Neural progenitor cell (in vitro differentiated cells): ENCODE results near the gene TMEM248. TPM values are rescaled to one million over a fixed set of nuclear protein-coding genes. Genes with fewer than 3 reads are reported as not detected.
"Not testable (repeated sequence)": the region's sequence is repeated elsewhere in the genome, so short reads cannot be mapped to it uniquely, and the experiment has no call there.

Experiments used
- DNase-seq: peaks from one replicate; pipeline ENCODE4 v3.0.0-alpha.2; 2016; ENCODE audit warnings: low spot score
- H2AFZ ChIP-seq: fragments of 200-600 bp; sonication (generic); replicated peaks from 2 replicates; pipeline ENCODE4 v1.6.1; 2016; ENCODE audit warnings: antibody characterized with exemption
- H3F3A ChIP-seq: fragments of 200-600 bp; sonication (generic); 2 replicates; pipeline ENCODE4 v1.6.1; 2016; ENCODE audit warnings: antibody characterized with exemption, low read depth
- H3K27ac ChIP-seq: fragments of 200-600 bp; sonication (generic); 2 replicates; pipeline ENCODE4 v1.5.1; 2016; ENCODE audit warnings: mild to moderate bottlenecking
- H3K27me3 ChIP-seq: fragments of 200-600 bp; sonication (generic); 2 replicates; pipeline ENCODE4 v1.6.1; 2016; ENCODE audit warnings: mild to moderate bottlenecking, moderate library complexity
- H3K36me3 ChIP-seq: fragments of 200-600 bp; sonication (generic); 2 replicates; pipeline ENCODE4 v1.5.1; 2016
- H3K4me1 ChIP-seq: fragments of 200-600 bp; sonication (generic); 2 replicates; pipeline ENCODE4 v1.6.1; 2016; ENCODE audit warnings: mixed run types
- H3K4me2 ChIP-seq: fragments of 200-600 bp; sonication (generic); 2 replicates; pipeline ENCODE4 v1.6.1; 2016
- H3K4me3 ChIP-seq: fragments of 200-600 bp; sonication (generic); 2 replicates; pipeline ENCODE4 v1.5.1; 2016
- H3K79me2 ChIP-seq: fragments of 200-600 bp; sonication (generic); 2 replicates; pipeline ENCODE4 v1.6.1; 2016; ENCODE audit warnings: low read depth
- H3K9ac ChIP-seq: fragments of 200-600 bp; sonication (generic); 2 replicates; pipeline ENCODE4 v1.6.1; 2016
- H3K9me3 ChIP-seq: fragments of 200-600 bp; sonication (generic); 2 replicates; pipeline ENCODE4 v1.5.1; 2016; ENCODE audit warnings: low read depth
- H4K20me1 ChIP-seq: fragments of 200-600 bp; sonication (generic); 2 replicates; pipeline ENCODE4 v1.6.1; 2016; ENCODE audit warnings: low read depth
- H3K27ac Mint-ChIP-seq: 3 replicates; pipeline ENCODE4 v1.8.0; 2021; ENCODE audit warnings: mixed read lengths
- H3K27me3 Mint-ChIP-seq: 2 replicates; pipeline ENCODE4 v1.8.0; 2022; ENCODE audit warnings: low read depth, mild to moderate bottlenecking, inconsistent platforms, moderate library complexity, mixed read lengths; ENCODE audit not compliant: insufficient read depth
- H3K36me3 Mint-ChIP-seq: 3 replicates; pipeline ENCODE4 v1.8.0; 2021; ENCODE audit warnings: mixed read lengths
- H3K4me1 Mint-ChIP-seq: 3 replicates; pipeline ENCODE4 v1.8.0; 2021; ENCODE audit warnings: mixed read lengths
- H3K4me3 Mint-ChIP-seq: 3 replicates; pipeline ENCODE4 v1.8.0; 2021; ENCODE audit warnings: mild to moderate bottlenecking, moderate library complexity, mixed read lengths
- H3K9me3 Mint-ChIP-seq: 3 replicates; pipeline ENCODE4 v1.8.0; 2020; ENCODE audit warnings: mixed read lengths
- CTCF ChIP-seq: fragments of 200-600 bp; sonication (generic); IDR thresholded peaks from 2 replicates; pipeline ENCODE4 v1.5.1; 2017; ENCODE audit warnings: antibody characterized with exemption, mild to moderate bottlenecking
- total RNA-seq: library from RNA; depleted of rRNA; stranded (reverse); fragments of >200 nt; gene quantifications from 2 replicates; pipeline ENCODE4 v1.2.3, GENCODE V29; 2015; ENCODE audit warnings: low replicate concordance

The TMEM248 gene
- total RNA-seq, 1 donor from 2014 or later, result 59.9 TPM

- peaks cover 21% of the 10 kb centered on the region for H3F3A ChIP-seq
- peak overlapping the region; percentile 99 for H3K4me3 Mint-ChIP-seq
- H3K79me2 ChIP-seq, result peaks cover 23% of the 10 kb centered on the region
- H3K4me1 ChIP-seq, H3K36me3 ChIP-seq, H3K36me3 Mint-ChIP-seq, H3K27me3 ChIP-seq, H4K20me1 ChIP-seq, H3K27me3 Mint-ChIP-seq, H3K9me3 Mint-ChIP-seq, H3K9me3 ChIP-seq, H3K9ac ChIP-seq: not testable (repeated sequence)
- peak overlapping the region; percentile 84 for H3K4me3 ChIP-seq
- H3K27ac Mint-ChIP-seq, result peak overlapping the region; percentile 91
- H3K4me2 ChIP-seq, result peak overlapping the region; percentile 79
- DNase-seq, result peak; percentile 52
- peaks cover 12% of the 10 kb centered on the region for H3K4me1 Mint-ChIP-seq
- peak overlapping the region; percentile 89 for H3K27ac ChIP-seq
- peak; percentile 51 for TF ChIP-seq CTCF
- H2AFZ ChIP-seq, result peak overlapping the region; percentile 71
Measured at GRCh38 chr7:66994691-66995049, 73.6 kb downstream of the TMEM248 start.

GRCh38 chr7:66995050-66995776, 74.2 kb downstream of the TMEM248 start, which contains the start of gene SBDS:
SBDS (minus strand) TSS chr7:66995586; CDS start chr7:66995417, 169 bp downstream.
- Mint-ChIP-seq H3K4me1 (peaks cover 12% of the 10 kb centered on the region), H3K4me3 (peak within 1 kb of the TSS; percentile 99), H3K27ac (peak within 1 kb of the TSS; percentile 96)
- H3K9me3 Mint-ChIP-seq, H4K20me1 ChIP-seq, H3K36me3 Mint-ChIP-seq, H3K36me3 ChIP-seq, H3K27me3 ChIP-seq, H3K27me3 Mint-ChIP-seq, H3K9me3 ChIP-seq, H3K4me1 ChIP-seq: not testable (repeated sequence)
- Histone ChIP-seq H3K9ac (peak within 1 kb of the TSS; percentile 60), H3K4me3 (peak within 1 kb of the TSS; percentile 84), H2AFZ (peak within 1 kb of the TSS; percentile 71), H3K27ac (peak within 1 kb of the TSS; percentile 89), H3F3A (peaks cover 21% of the 10 kb centered on the region), H3K4me2 (peak within 1 kb of the TSS; percentile 79), H3K79me2 (peaks cover 23% of the 10 kb centered on the region)
- peak; percentile 99 for DNase-seq

GRCh38 chr7:66996444-66997191, 75.6 kb downstream of the TMEM248 start, which contains the start of gene TYW1:
TYW1 (plus strand) TSS chr7:66996833; CDS start chr7:66996979, 146 bp downstream.
- Histone ChIP-seq H3K27ac (peak within 1 kb of the TSS; percentile 57), H3K79me2 (peaks cover 23% of the 10 kb centered on the region), H3K9ac (peak within 1 kb of the TSS; percentile 82), H3F3A (peaks cover 21% of the 10 kb centered on the region), H3K4me3 (peak within 1 kb of the TSS; percentile 84), H3K4me2 (peak within 1 kb of the TSS; percentile 87), H2AFZ (peak within 1 kb of the TSS; percentile 77)
- DNase-seq, result peak; percentile 98
- not testable (repeated sequence) for H3K9me3 Mint-ChIP-seq, H4K20me1 ChIP-seq, H3K9me3 ChIP-seq, H3K27me3 ChIP-seq, H3K27me3 Mint-ChIP-seq, H3K4me1 ChIP-seq, H3K36me3 Mint-ChIP-seq, H3K36me3 ChIP-seq
- H3K4me3 Mint-ChIP-seq, result peak within 1 kb of the TSS; percentile 99
- peaks cover 12% of the 10 kb centered on the region for H3K4me1 Mint-ChIP-seq
- peak within 1 kb of the TSS; percentile 70 for H3K27ac Mint-ChIP-seq

GRCh38 chr7:67000601-67001258, 79.7 kb downstream of the TMEM248 start:
- not testable (repeated sequence) for H3K27me3 Mint-ChIP-seq, H2AFZ ChIP-seq, H3K4me1 Mint-ChIP-seq, H3K4me3 ChIP-seq, H3K4me1 ChIP-seq, H3K9me3 Mint-ChIP-seq, H3K9ac ChIP-seq, H3K27ac Mint-ChIP-seq, H3K36me3 Mint-ChIP-seq, H4K20me1 ChIP-seq, H3K27me3 ChIP-seq, H3K9me3 ChIP-seq, H3K27ac ChIP-seq, DNase-seq, H3K4me3 Mint-ChIP-seq, H3K4me2 ChIP-seq, H3K36me3 ChIP-seq
- H3F3A ChIP-seq, result peaks cover 12% of the 10 kb centered on the region
- H3K79me2 ChIP-seq, result peaks cover 26% of the 10 kb centered on the region
- TF ChIP-seq CTCF, result peak; percentile 58

GRCh38 chr7:67004145-67004544, 83.1 kb downstream of the TMEM248 start:
- not testable (repeated sequence) for H3K27me3 Mint-ChIP-seq, H3K4me3 ChIP-seq, H3K4me1 ChIP-seq, H3K27ac Mint-ChIP-seq, H3K9ac ChIP-seq, H2AFZ ChIP-seq, H4K20me1 ChIP-seq, H3K9me3 ChIP-seq, H3K27me3 ChIP-seq, H3F3A ChIP-seq, H3K4me3 Mint-ChIP-seq, H3K27ac ChIP-seq, DNase-seq, H3K9me3 Mint-ChIP-seq, H3K4me1 Mint-ChIP-seq, H3K36me3 ChIP-seq, H3K4me2 ChIP-seq
- H3K79me2 ChIP-seq, result peaks cover 16% of the 10 kb centered on the region
- H3K36me3 Mint-ChIP-seq, result peaks cover 17% of the 10 kb centered on the region
